ENCODE results near the gene PHAF1. TPM values are rescaled to one million over a fixed set of nuclear protein-coding genes. Genes with fewer than 3 reads are reported as not detected.

The PHAF1 gene
- total and polyA plus RNA-seq, 2 of the 8 experiments (the other 6 are each of a cell fraction or from before 2014, with no cell fraction given), result 18.6 to 26.4 TPM

- H2BK120ac ChIP-seq (replicated peaks; ENCODE audit: low read depth, low read length), result no peak overlapping the region
- no peak overlapping the region for H2BK20ac ChIP-seq (ENCODE audit: low read length)
- H3K4me3 ChIP-seq (ENCODE audit: extremely low read depth in 1 of 4, insufficient read depth in 2 of 4, low read depth in 3 of 4, low read length in 4 of 4), result no peak overlapping the region
- no peak overlapping the region for H3K23ac ChIP-seq (ENCODE audit: insufficient read length)
- no peak overlapping the region for H2AK5ac ChIP-seq (ENCODE audit: low read depth, low read length)
- FAIRE-seq (no peak), DNase-seq (ENCODE audit: low read depth in 1 of 2, low spot score in 2 of 2) (no peak)
- H2BK5ac ChIP-seq (ENCODE audit: low read depth, low read length), result no peak overlapping the region
- H3K56ac ChIP-seq (replicated peaks; ENCODE audit: insufficient read length, low read depth, low read length), result no peak overlapping the region
- H3K14ac ChIP-seq (ENCODE audit: insufficient read length), result no peak overlapping the region
- peaks cover 0 to 2% of the 10 kb centered on the region in 2 experiments for H4K20me1 ChIP-seq (replicated peaks in 1 of 2; ENCODE audit: control insufficient read depth in 1 of 2, insufficient read depth in 2 of 2, low read length in 2 of 2)
- no peak overlapping the region for H4K8ac ChIP-seq (ENCODE audit: extremely low read depth, insufficient read depth, low read length)
- WGBS, 2 experiments (ENCODE audit: extremely low coverage in 1 of 2, insufficient coverage in 1 of 2, insufficient read length in 1 of 2, insufficient replicate concordance in 2 of 2, low coverage in 1 of 2, low lambda C conversion rate in 2 of 2, missing lambda C conversion rate in 1 of 2), result 85% methylated on average over 4 of the region's 4 CpGs; no CpG with 5 or more reads in 1 of the 2 experiments
- no peak overlapping the region for H3K4me2 ChIP-seq (ENCODE audit: insufficient read depth in 1 of 2, low read depth in 2 of 2, low read length in 2 of 2)
- H2BK12ac ChIP-seq (ENCODE audit: low read depth, low read length), result no peak overlapping the region
- CTCF ChIA-PET (ENCODE audit: partially characterized antibody), result no interaction called here
- no peak overlapping the region for H2AFZ ChIP-seq (ENCODE audit: low read length)
- H3K9me3 ChIP-seq (ENCODE audit: insufficient read depth in 2 of 2, low read depth in 1 of 2, low read length in 1 of 2), result no peaks in the 10 kb centered on the region
- no peak for TF ChIP-seq GABPA (IDR thresholded peaks at IDR 0.05; ENCODE audit: borderline replicate concordance, insufficient read depth, low read length)
- no peak for TF ChIP-seq RXRA (IDR thresholded peaks at IDR 0.05; ENCODE audit: insufficient read depth, low read depth, low read length)
- TF ChIP-seq ATF2 (IDR thresholded peaks at IDR 0.05; ENCODE audit: low read length), result no peak
- TF ChIP-seq SRF (IDR thresholded peaks at IDR 0.05; ENCODE audit: low read depth, low read length), result no peak
- no peak for TF ChIP-seq E2F6 (IDR thresholded peaks at IDR 0.05)
- TF ChIP-seq SP2 (IDR thresholded peaks at IDR 0.05; ENCODE audit: low read length), result no peak
- TF ChIP-seq POLR2AphosphoS5 (IDR thresholded peaks at IDR 0.05; ENCODE audit: low read depth, low read length), result no peak
- no peak for TF ChIP-seq BACH1 (IDR thresholded peaks at IDR 0.05; ENCODE audit: low read length)
- TF ChIP-seq POLR2A (IDR thresholded peaks at IDR 0.05; ENCODE audit: control extremely low read depth in 1 of 2, low read depth in 2 of 2, low read length in 2 of 2), result no peak
- TF ChIP-seq TEAD4 (IDR thresholded peaks at IDR 0.05; ENCODE audit: low read depth, low read length), result no peak
- H3K27ac ChIP-seq (ENCODE audit: low read depth, low read length), result no peak overlapping the region
- no peaks in the 10 kb centered on the region for H3K27me3 ChIP-seq (replicated peaks in 1 of 4; ENCODE audit: control insufficient read depth in 3 of 4, extremely low read depth in 1 of 4, insufficient read depth in 3 of 4, low read length in 3 of 4)
- POLR2A ChIA-PET (ENCODE audit: partially characterized antibody), result no interaction called here
- H4K5ac ChIP-seq (ENCODE audit: insufficient read length, low read depth, low read length), result no peak overlapping the region
- H3K4ac ChIP-seq (replicated peaks; ENCODE audit: insufficient read length, low read depth, low read length), result no peak overlapping the region
- no peaks in the 10 kb centered on the region for H3K79me1 ChIP-seq (ENCODE audit: low read depth, low read length)
- H3K79me2 ChIP-seq (ENCODE audit: control insufficient read depth in 1 of 2, insufficient read depth in 2 of 2, low read length in 2 of 2), result no peaks in the 10 kb centered on the region
- H3K36me3 ChIP-seq (ENCODE audit: control insufficient read depth in 2 of 4, insufficient read depth in 4 of 4, low read length in 3 of 4), result no peaks in the 10 kb centered on the region
- no peaks in the 10 kb centered on the region for H3K23me2 ChIP-seq (ENCODE audit: low read depth, low read length)
- H2BK15ac ChIP-seq (ENCODE audit: low read length), result no peak overlapping the region
- no peak overlapping the region for H3K9ac ChIP-seq (replicated peaks in 1 of 4; ENCODE audit: extremely low read depth in 1 of 4, low read depth in 3 of 4, low read length in 3 of 4)
- H3K18ac ChIP-seq (ENCODE audit: extremely low read depth, low read length), result no peak overlapping the region
- no peak overlapping the region for H4K91ac ChIP-seq (replicated peaks; ENCODE audit: insufficient read length, low read length)
- H3K4me1 ChIP-seq (replicated peaks in 1 of 4; ENCODE audit: control insufficient read depth in 3 of 4, insufficient read depth in 4 of 4, low read length in 3 of 4), result no peaks in the 10 kb centered on the region
Measured at GRCh38 chr16:67088551-67088950, 21.2 kb upstream of the PHAF1 start.

Measured in H1 (cell line).